ENCODE results near the gene WDR75. TPM values are rescaled to one million over a fixed set of nuclear protein-coding genes. Genes with fewer than 3 reads are reported as not detected.

Gene WDR75
- total RNA-seq, 1 donor from 2014 or later, result 5.3 TPM

DNA sequence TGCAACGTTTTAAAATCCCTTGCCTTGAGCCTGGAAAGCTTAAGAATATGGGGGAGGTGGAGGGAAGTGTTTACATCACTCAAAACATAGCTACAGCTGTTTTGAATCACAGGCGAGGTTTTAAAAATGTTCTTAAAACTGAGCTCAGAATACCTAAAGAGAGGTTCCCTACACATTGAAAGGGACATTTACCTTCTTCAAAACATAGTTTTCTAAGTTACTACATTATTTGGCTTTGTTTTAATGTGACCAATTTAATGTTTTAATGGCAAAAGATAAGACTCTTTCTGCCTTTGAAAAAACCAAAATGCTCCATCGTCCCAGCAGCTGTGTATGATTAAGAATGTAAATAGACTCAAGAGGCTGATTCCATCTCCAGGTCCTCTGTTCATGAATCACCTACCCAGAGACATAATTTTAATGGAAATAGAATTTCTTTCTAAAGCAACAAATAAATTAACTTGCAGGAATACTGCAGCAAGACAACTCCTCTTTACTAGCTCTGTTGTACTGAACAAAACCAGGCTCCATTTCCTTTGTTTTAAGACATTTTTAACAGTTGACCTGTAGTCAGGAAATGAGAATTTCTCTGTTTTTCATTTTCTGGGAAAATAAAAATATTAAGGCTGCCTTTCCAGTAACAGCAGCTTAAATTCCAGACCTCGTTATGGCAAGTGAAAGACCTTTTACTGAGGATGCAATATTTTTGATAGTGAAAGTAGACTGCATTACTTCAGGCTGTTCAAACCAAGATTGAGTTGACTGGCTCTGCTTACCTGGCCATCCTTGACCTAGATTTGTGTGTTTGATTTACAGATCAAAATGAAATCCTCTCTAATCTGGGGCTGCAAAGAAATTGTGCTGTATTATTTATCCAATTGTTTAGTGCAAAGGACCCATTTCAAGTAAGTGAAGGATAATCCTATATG, 33.7 kb upstream of the WDR75 start:
- peak overlapping the region; percentile 23 to 58 for H3K27ac ChIP-seq
- H3K9me3 ChIP-seq, result no peaks in the 10 kb centered on the region
- DNase-seq (ENCODE audit: low spot score in 2 of 2), result no peak
- intact Hi-C loops (cut with DNase I), result no loop called here
- peaks cover 0 to 22% of the 10 kb centered on the region in 2 donors for H3K4me1 ChIP-seq
- peak overlapping the region; percentile 33 to 35 for H3K4me3 ChIP-seq
- H3K36me3 ChIP-seq, result no peaks in the 10 kb centered on the region
- no peaks in the 10 kb centered on the region for H3K27me3 ChIP-seq
- no peak for TF ChIP-seq CTCF (IDR thresholded peaks at IDR 0.05)

- H3K4me3 ChIP-seq, result no peak overlapping the region
- H3K27ac ChIP-seq, result peak overlapping the region; percentile 23 to 58
- no peak for DNase-seq (ENCODE audit: low spot score in 2 of 2)
- H3K9me3 ChIP-seq, result no peaks in the 10 kb centered on the region
- H3K27me3 ChIP-seq, result no peaks in the 10 kb centered on the region
- no peak for TF ChIP-seq CTCF (IDR thresholded peaks at IDR 0.05)
- intact Hi-C loops (cut with DNase I), result no loop called here
- H3K4me1 ChIP-seq, result peaks cover 0 to 22% of the 10 kb centered on the region in 2 donors
- no peaks in the 10 kb centered on the region for H3K36me3 ChIP-seq
Measured at GRCh38 chr2:189408294-189408693, 33.0 kb upstream of the WDR75 start.

GRCh38 chr2:189409131-189409530, 32.1 kb upstream of the WDR75 start:
- Histone ChIP-seq H3K9me3 (no peaks in the 10 kb centered on the region), H3K36me3 (no peaks in the 10 kb centered on the region), H3K4me3 (no peak overlapping the region), H3K4me1 (peaks cover 0 to 22% of the 10 kb centered on the region in 2 donors), H3K27ac (no peak overlapping the region), H3K27me3 (no peaks in the 10 kb centered on the region)
- intact Hi-C loops (cut with DNase I), result no loop called here
- TF ChIP-seq CTCF (IDR thresholded peaks at IDR 0.05), result no peak
- no peak for DNase-seq (ENCODE audit: low spot score in 2 of 2)

- no peak for TF ChIP-seq CTCF (IDR thresholded peaks at IDR 0.05)
- Histone ChIP-seq H3K36me3 (no peaks in the 10 kb centered on the region), H3K4me3 (no peak overlapping the region), H3K9me3 (no peaks in the 10 kb centered on the region), H3K27me3 (no peaks in the 10 kb centered on the region), H3K4me1 (peaks cover 0 to 22% of the 10 kb centered on the region in 2 donors), H3K27ac (no peak overlapping the region)
- intact Hi-C loops (cut with DNase I), result loop anchor here (2.0 to 10.0 kb wide), 8 partner anchors 39 to 1827 kb away; no protein-coding TSS in a partner anchor
- no peak for DNase-seq (ENCODE audit: low spot score in 2 of 2)
Measured at GRCh38 chr2:189409647-189410046, 31.6 kb upstream of the WDR75 start.

- Histone ChIP-seq H3K9me3 (no peaks in the 10 kb centered on the region), H3K4me1 (peaks cover 0 to 21% of the 10 kb centered on the region in 2 donors), H3K4me3 (no peak overlapping the region), H3K36me3 (no peaks in the 10 kb centered on the region), H3K27ac (peak overlapping the region; percentile 74 to 76), H3K27me3 (no peaks in the 10 kb centered on the region)
- intact Hi-C loops (cut with DNase I), result loop anchor here (1.0 to 10.0 kb wide), 10 partner anchors 41 to 1830 kb away; no protein-coding TSS in a partner anchor
- DNase-seq (ENCODE audit: low spot score in 2 of 2), result no peak
- no peak for TF ChIP-seq CTCF (IDR thresholded peaks at IDR 0.05)
Measured at GRCh38 chr2:189411860-189412259, 29.4 kb upstream of the WDR75 start.

Measured in ascending aorta (tissue), 2 donors.